Measurements from ENCODE around the gene NCF1. TPM values are rescaled to one million over a fixed set of nuclear protein-coding genes. Genes with fewer than 3 reads are reported as not detected.
"Not testable (repeated sequence)": the region's sequence is repeated elsewhere in the genome, so short reads cannot be mapped to it uniquely, and the experiment has no call there.

Gene NCF1
- total RNA-seq, 2 experiments from 2014 or later: 0.50 to 0.59 TPM

DNA sequence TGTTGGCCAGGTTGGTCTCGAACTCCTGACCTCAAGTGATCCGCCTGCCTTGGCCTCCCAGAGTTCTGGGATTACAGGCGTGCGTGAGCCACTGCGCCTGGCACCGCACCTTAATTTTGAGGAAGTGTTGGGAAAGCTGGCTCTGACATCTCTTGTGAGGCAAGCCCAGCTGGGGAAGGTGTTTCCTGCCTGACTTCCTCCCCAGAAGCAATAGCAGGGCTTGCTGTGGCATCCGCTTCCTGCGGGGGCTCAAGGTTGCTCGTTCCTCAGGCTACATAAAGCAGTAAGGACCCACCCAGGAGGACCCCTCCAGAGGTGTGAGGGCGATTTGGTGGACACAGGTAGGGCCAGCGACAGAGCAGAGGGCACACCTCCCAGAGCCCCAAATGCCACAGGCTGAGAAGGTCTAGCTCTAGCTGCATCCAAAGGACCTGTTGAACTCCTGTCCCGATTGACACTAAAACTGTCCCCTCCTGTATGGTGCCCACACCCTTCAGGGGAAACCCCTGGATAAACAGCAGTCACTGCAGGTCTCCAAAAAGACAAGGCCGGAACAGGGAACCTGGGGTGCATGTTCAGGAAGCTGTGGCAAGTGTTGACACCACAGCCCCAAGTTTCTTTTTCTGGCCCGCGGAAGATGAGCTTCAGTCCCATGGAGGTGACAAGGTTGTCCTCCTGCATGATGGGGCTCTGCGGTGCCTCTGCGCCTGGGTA is 8.4 kb upstream of the NCF1 start:
- intact Hi-C loops (cut with micrococcal nuclease); H3K27ac Mint-ChIP-seq; H3K4me3 Mint-ChIP-seq; H3K4me1 Mint-ChIP-seq (ENCODE audit: low read depth); CTCF ChIA-PET; H3K36me3 Mint-ChIP-seq (ENCODE audit: low read depth); H3K9me3 Mint-ChIP-seq; H3K27me3 Mint-ChIP-seq (ENCODE audit: low read depth); DNase-seq: not testable (repeated sequence)

GRCh38 chr7:74766509-74766908 is 7.3 kb upstream of the NCF1 start:
- H3K27me3 Mint-ChIP-seq (ENCODE audit: low read depth): not testable (repeated sequence)

DNA sequence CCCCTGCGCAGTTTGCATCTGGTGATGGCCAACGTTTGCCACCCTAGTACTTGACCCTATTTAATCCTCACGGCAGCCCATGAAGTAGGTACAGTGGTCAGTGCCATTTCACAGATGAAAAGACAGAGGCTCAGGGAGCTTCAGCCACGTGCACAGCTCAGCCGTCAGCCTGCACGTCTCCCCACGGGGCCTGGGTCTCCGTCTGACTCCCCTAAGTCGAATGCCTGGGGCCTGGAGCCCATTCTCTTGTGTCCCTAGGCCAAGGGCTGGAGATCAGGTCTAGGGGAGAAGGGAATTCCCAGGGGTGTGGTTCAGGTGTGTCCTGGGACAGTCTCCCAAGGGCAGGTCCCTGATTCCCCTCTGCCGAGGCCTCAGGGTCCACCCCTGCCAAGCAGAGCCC is 6.8 kb upstream of the NCF1 start:
- H3K27ac Mint-ChIP-seq; CTCF ChIA-PET; H3K4me3 Mint-ChIP-seq; DNase-seq; H3K27me3 Mint-ChIP-seq (ENCODE audit: low read depth); H3K36me3 Mint-ChIP-seq (ENCODE audit: low read depth); H3K4me1 Mint-ChIP-seq (ENCODE audit: low read depth); intact Hi-C loops (cut with micrococcal nuclease); H3K9me3 Mint-ChIP-seq: not testable (repeated sequence)

More at GRCh38 chr7:74766509-74766908, 7.3 kb upstream of the NCF1 start:
- intact Hi-C loops (cut with micrococcal nuclease); H3K36me3 Mint-ChIP-seq (ENCODE audit: low read depth); H3K9me3 Mint-ChIP-seq; H3K4me3 Mint-ChIP-seq; DNase-seq; CTCF ChIA-PET; H3K27ac Mint-ChIP-seq; H3K4me1 Mint-ChIP-seq (ENCODE audit: low read depth): not testable (repeated sequence)

GRCh38 chr7:74770062-74770461 is 3.7 kb upstream of the NCF1 start:
- H3K36me3 Mint-ChIP-seq (ENCODE audit: low read depth); H3K27me3 Mint-ChIP-seq (ENCODE audit: low read depth); H3K27ac Mint-ChIP-seq; H3K4me3 Mint-ChIP-seq; DNase-seq; H3K9me3 Mint-ChIP-seq; H3K4me1 Mint-ChIP-seq (ENCODE audit: low read depth); intact Hi-C loops (cut with micrococcal nuclease); CTCF ChIA-PET: not testable (repeated sequence)

- H3K4me3 Mint-ChIP-seq; H3K9me3 Mint-ChIP-seq; intact Hi-C loops (cut with micrococcal nuclease); H3K4me1 Mint-ChIP-seq (ENCODE audit: low read depth); H3K27me3 Mint-ChIP-seq (ENCODE audit: low read depth); H3K27ac Mint-ChIP-seq; H3K36me3 Mint-ChIP-seq (ENCODE audit: low read depth); CTCF ChIA-PET; DNase-seq: not testable (repeated sequence)
These were observed 1.7 kb upstream of the NCF1 start for GRCh38 chr7:74772093-74772492.

DNA sequence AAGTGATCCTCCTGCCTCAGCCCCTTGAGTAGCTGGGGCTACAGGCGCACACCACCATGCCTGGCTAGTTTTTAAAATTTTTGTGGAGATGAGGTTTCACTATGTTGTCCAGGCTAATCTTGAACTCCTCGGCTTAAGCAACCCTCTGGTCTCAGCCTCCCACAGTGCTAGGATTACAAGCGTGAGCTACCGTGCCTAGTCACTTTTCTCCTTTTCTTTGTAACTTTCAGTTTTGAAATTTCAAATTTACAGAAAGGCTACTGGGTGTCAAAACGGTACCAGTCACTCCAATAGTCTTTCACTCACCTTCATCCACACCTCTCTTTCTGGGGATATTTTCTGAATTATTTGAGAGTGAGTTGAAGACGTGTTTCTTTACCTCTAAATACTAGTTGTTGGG is 1.3 kb downstream of the NCF1 start:
- DNase-seq, H3K4me3 Mint-ChIP-seq: not testable (repeated sequence)

GRCh38 chr7:74779053-74779452 is 5.2 kb downstream of the NCF1 start:
- DNase-seq; CTCF ChIA-PET; H3K27me3 Mint-ChIP-seq (ENCODE audit: low read depth); H3K9me3 Mint-ChIP-seq; H3K4me1 Mint-ChIP-seq (ENCODE audit: low read depth); H3K4me3 Mint-ChIP-seq; H3K36me3 Mint-ChIP-seq (ENCODE audit: low read depth); intact Hi-C loops (cut with micrococcal nuclease); H3K27ac Mint-ChIP-seq: not testable (repeated sequence)

More for the DNA sequence above, 1.3 kb downstream of the NCF1 start:
- H3K36me3 Mint-ChIP-seq (ENCODE audit: low read depth); H3K9me3 Mint-ChIP-seq; intact Hi-C loops (cut with micrococcal nuclease); H3K27ac Mint-ChIP-seq; CTCF ChIA-PET; H3K27me3 Mint-ChIP-seq (ENCODE audit: low read depth); H3K4me1 Mint-ChIP-seq (ENCODE audit: low read depth): not testable (repeated sequence)

DNA sequence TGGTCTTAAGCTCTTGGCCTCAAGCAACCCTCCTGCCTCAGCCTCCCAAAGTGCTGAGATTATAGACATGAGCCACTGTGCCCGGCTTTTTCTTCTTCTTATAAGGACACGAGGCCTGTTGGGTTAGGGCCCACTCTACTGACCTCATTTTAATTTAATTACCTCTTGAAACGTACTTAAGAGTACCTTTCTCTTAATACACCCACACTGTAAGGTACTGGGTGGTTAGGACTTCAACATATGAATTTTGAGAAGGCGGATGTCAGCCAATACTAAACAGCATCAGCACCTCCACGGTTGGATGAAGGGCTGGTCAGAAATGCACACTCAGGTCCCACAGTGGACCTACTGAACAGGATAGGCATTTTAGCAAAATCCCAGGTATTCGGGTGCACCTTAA is 7.9 kb downstream of the NCF1 start:
- H3K4me3 Mint-ChIP-seq; H3K27me3 Mint-ChIP-seq (ENCODE audit: low read depth); H3K4me1 Mint-ChIP-seq (ENCODE audit: low read depth); CTCF ChIA-PET; H3K27ac Mint-ChIP-seq; H3K9me3 Mint-ChIP-seq; DNase-seq; H3K36me3 Mint-ChIP-seq (ENCODE audit: low read depth); intact Hi-C loops (cut with micrococcal nuclease): not testable (repeated sequence)

- DNase-seq; H3K36me3 Mint-ChIP-seq (ENCODE audit: low read depth); H3K9me3 Mint-ChIP-seq; H3K27me3 Mint-ChIP-seq (ENCODE audit: low read depth); H3K27ac Mint-ChIP-seq; H3K4me3 Mint-ChIP-seq; intact Hi-C loops (cut with micrococcal nuclease); CTCF ChIA-PET; H3K4me1 Mint-ChIP-seq (ENCODE audit: low read depth): not testable (repeated sequence)
These were observed 9.8 kb downstream of the NCF1 start for GRCh38 chr7:74783595-74783994.

DNA sequence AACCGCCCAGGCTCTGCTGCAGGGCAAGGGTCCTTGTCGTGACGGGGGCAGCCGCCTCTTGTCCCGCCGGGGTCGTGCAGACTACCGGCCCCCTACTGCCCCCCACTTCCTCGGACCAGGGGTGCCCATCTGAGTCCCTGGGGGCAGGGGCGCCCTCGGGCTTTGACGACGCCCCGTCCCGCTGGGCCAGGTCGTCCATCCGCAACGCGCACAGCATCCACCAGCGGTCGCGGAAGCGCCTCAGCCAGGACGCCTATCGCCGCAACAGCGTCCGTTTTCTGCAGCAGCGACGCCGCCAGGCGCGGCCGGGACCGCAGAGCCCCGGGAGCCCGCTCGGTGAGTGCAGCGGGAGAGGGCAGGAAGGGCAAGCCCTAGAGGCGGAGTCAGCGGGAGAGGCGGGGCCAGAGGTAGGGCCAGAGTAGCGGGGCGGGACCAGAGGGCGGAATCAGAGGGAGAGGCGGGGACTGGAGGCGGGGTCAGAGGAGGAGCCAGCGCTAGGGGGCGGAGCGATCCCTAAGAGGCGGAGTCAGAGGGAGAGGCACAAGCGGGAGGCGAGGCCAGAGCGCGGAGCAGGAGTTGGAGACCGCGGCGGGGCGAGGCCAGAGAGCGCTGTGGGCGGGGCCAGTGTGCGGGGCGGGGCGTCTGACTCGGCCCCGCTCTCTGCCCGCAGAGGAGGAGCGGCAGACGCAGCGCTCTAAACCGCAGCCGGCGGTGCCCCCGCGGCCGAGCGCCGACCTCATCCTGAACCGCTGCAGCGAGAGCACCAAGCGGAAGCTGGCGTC is 14.7 kb downstream of the NCF1 start:
- H3K36me3 Mint-ChIP-seq (ENCODE audit: low read depth); CTCF ChIA-PET; intact Hi-C loops (cut with micrococcal nuclease); H3K9me3 Mint-ChIP-seq; H3K4me1 Mint-ChIP-seq (ENCODE audit: low read depth); H3K27ac Mint-ChIP-seq; H3K27me3 Mint-ChIP-seq (ENCODE audit: low read depth); H3K4me3 Mint-ChIP-seq: not testable (repeated sequence)
- DNase-seq: peak; percentile 98

DNA sequence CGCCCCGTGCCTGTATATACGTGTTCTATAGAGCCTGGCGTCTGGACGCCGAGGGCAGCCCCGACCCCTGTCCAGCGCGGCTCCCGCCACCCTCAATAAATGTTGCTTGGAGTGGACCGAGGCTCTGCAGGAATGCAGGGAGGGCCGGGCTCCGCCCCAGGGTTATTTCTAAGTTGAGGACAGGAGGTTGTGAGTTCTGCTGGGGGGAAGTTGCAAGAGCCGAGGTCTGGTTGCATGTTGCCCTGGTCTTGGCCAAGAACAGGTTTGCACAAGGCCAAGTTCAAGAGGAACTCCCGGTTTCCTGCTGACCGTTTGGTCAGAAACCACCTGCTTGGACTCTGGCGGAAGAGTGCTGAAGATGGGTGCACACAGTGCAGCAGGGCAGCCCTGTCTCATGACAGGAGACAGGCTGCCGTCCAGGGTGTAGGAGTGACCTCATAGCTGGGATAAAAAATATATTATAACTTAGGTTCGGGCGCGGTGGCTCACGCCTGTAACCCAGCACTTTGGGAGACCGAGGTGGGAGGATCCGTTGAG is 15.5 kb downstream of the NCF1 start:
- H3K27me3 Mint-ChIP-seq (ENCODE audit: low read depth); CTCF ChIA-PET; H3K27ac Mint-ChIP-seq; intact Hi-C loops (cut with micrococcal nuclease); H3K9me3 Mint-ChIP-seq; H3K36me3 Mint-ChIP-seq (ENCODE audit: low read depth); H3K4me3 Mint-ChIP-seq; H3K4me1 Mint-ChIP-seq (ENCODE audit: low read depth); DNase-seq: not testable (repeated sequence)

GRCh38 chr7:74797848-74798622 is 24.2 kb downstream of the NCF1 start:
- H3K27me3 Mint-ChIP-seq (ENCODE audit: low read depth); H3K27ac Mint-ChIP-seq; H3K36me3 Mint-ChIP-seq (ENCODE audit: low read depth); CTCF ChIA-PET; DNase-seq; H3K4me3 Mint-ChIP-seq; H3K4me1 Mint-ChIP-seq (ENCODE audit: low read depth); H3K9me3 Mint-ChIP-seq; intact Hi-C loops (cut with micrococcal nuclease): not testable (repeated sequence)

Measured in activated naive CD4-positive, alpha-beta T cell treated with anti-CD3 and anti-CD28 coated beads for 36 hours (primary cell).